Naive thymus-derived CD4-positive, alpha-beta T cell (primary cell): ENCODE data around the gene ARHGEF19. TPM values are rescaled to one million over a fixed set of nuclear protein-coding genes. Genes with fewer than 3 reads are reported as not detected.

Source experiments
- ATAC-seq: fragments of 150-1000 bp; cut with Tn5 transposase; 2 replicates; pipeline ENCODE4 v1.10.0; 2021; ENCODE audit warnings: mild to moderate bottlenecking, moderate library complexity
- CTCF ChIA-PET: fragments of 350-600 bp; sonication (Branson Sonifier 250); formaldehyde crosslinking; loops from one replicate; lab custom pipeline; 2021; ENCODE audit warnings: antibody characterized with exemption; lab: Charles Lee
- POLR2A ChIA-PET: fragments of 350-600 bp; sonication (Branson Sonifier 250); formaldehyde crosslinking; loops from one replicate; lab custom pipeline; 2021; ENCODE audit warnings: antibody characterized with exemption, inconsistent platforms; lab: Charles Lee
- DNase-seq, 9 donors: peaks; one replicate each; pipeline versions ENCODE4 v3.0.0 to v3.0.0-alpha.2; 2020 to 2022; ENCODE audit warnings: mixed read lengths in 1 of 9
- H3K27ac ChIP-seq: one replicate; pipeline ENCODE4 v1.7.0; 2013; ENCODE audit warnings: mild to moderate bottlenecking, low read depth, low read length, moderate library complexity
- H3K27me3 ChIP-seq, 2 donors: one replicate each; pipeline ENCODE4 v1.7.0; 2013; ENCODE audit warnings: low read length in 2 of 2, mild to moderate bottlenecking in 2 of 2, moderate library complexity in 2 of 2; ENCODE audit not compliant: control insufficient read depth in 2 of 2, insufficient read depth in 2 of 2
- H3K36me3 ChIP-seq, 3 experiments: 1 replicate in 2 of 3; 2 replicates in 1 of 3; pipeline ENCODE4 v1.7.0; 2013; ENCODE audit warnings: low read length in 3 of 3, mild to moderate bottlenecking in 3 of 3, moderate library complexity in 1 of 3; ENCODE audit not compliant: insufficient read depth in 3 of 3, control insufficient read depth in 2 of 3
- H3K4me1 ChIP-seq, 2 donors: one replicate each; pipeline ENCODE4 v1.7.0; 2013; ENCODE audit warnings: low read length in 2 of 2, mild to moderate bottlenecking in 2 of 2, moderate library complexity in 1 of 2; ENCODE audit not compliant: control insufficient read depth in 2 of 2, insufficient read depth in 2 of 2
- H3K4me3 ChIP-seq: 2 replicates; pipeline ENCODE4 v1.7.0; 2013; ENCODE audit warnings: mild to moderate bottlenecking, low read length
- H3K9me3 ChIP-seq, 3 experiments: 1 replicate in 2 of 3; 2 replicates in 1 of 3; pipeline ENCODE4 v1.7.0; 2013; ENCODE audit warnings: low read length in 3 of 3; ENCODE audit not compliant: control insufficient read depth in 2 of 3
- H3K27ac Mint-ChIP-seq, 9 donors: one replicate each; pipeline ENCODE4 v1.8.0; 2020 to 2022; ENCODE audit warnings: mixed read lengths in 9 of 9, mild to moderate bottlenecking in 8 of 9, moderate library complexity in 5 of 9, inconsistent platforms in 2 of 9
- H3K27me3 Mint-ChIP-seq, 5 donors: one replicate each; pipeline ENCODE4 v1.8.0; 2021 to 2022; ENCODE audit warnings: mixed read lengths in 5 of 5, mild to moderate bottlenecking in 1 of 5
- H3K36me3 Mint-ChIP-seq, 5 donors: one replicate each; pipeline ENCODE4 v1.8.0; 2020 to 2022; ENCODE audit warnings: mixed read lengths in 5 of 5, mild to moderate bottlenecking in 3 of 5, inconsistent platforms in 1 of 5
- H3K4me1 Mint-ChIP-seq, 7 donors: one replicate each; pipeline ENCODE4 v1.8.0; 2020 to 2022; ENCODE audit warnings: mixed read lengths in 7 of 7, mild to moderate bottlenecking in 3 of 7, inconsistent platforms in 1 of 7
- H3K4me3 Mint-ChIP-seq, 10 donors: one replicate each; pipeline ENCODE4 v1.8.0; 2020 to 2022; ENCODE audit warnings: mild to moderate bottlenecking in 10 of 10, mixed read lengths in 10 of 10, moderate library complexity in 6 of 10, inconsistent platforms in 2 of 10
- H3K9me3 Mint-ChIP-seq, 11 donors: one replicate each; pipeline ENCODE4 v1.8.0; 2020 to 2022; ENCODE audit warnings: mixed read lengths in 11 of 11, mild to moderate bottlenecking in 4 of 11, inconsistent platforms in 1 of 11, moderate library complexity in 1 of 11
- intact Hi-C, 2 donors: fragments of 100-400 bp; cut with micrococcal nuclease; formaldehyde crosslinking; loops; one replicate each; pipeline ENCODE4 v1.15.1; 2023
- polyA plus RNA-seq, 2 donors: library from polyadenylated mRNA; unstranded; fragments of 300-500 nt; fragmentation: Illumina TruSeq; gene quantifications; one replicate each; pipeline ENCODE4 v1.2.3, GENCODE V29; 2021
- total RNA-seq, 6 experiments: library from RNA in 5 of 6; stranded (reverse) in 5 of 6; gene quantifications; 1 replicate in 5 of 6; 2 replicates in 1 of 6; pipeline ENCODE4 v1.2.3 and lab custom pipeline; 2021 to 2026

Gene ARHGEF19
- total and polyA plus RNA-seq, 7 experiments from 2014 or later = 5.1 to 12.4 (median 9.1) TPM

GRCh38 chr1:16256478-16256877, 44.0 kb upstream of the ARHGEF19 start:
- CTCF ChIA-PET = no interaction called here
- H3K27me3 Mint-ChIP-seq = no peaks in the 10 kb centered on the region

GRCh38 chr1:16254263-16254928, 41.9 kb upstream of the ARHGEF19 start:
- ATAC-seq (no peak), DNase-seq (no peak)
- Histone ChIP-seq H3K27ac (no peak overlapping the region), H3K4me3 (no peak overlapping the region), H3K9me3 (no peaks in the 10 kb centered on the region), H3K27me3 (no peaks in the 10 kb centered on the region), H3K36me3 (peaks cover 0 to 60% (median 6%) of the 10 kb centered on the region in 3 experiments), H3K4me1 (peaks cover 0 to 5% of the 10 kb centered on the region in 2 donors)
- ChIA-PET POLR2A (no interaction called here), CTCF (interaction anchor here (0.7 kb wide), 1 partner anchor 61 kb away, joined by 3 read pairs; no protein-coding TSS in a partner anchor)
- H3K36me3 Mint-ChIP-seq = peaks cover 0 to 24% (median 15%) of the 10 kb centered on the region in 5 donors
- intact Hi-C loops = no loop called here
- no peaks in the 10 kb centered on the region for H3K9me3 Mint-ChIP-seq
- H3K4me1 Mint-ChIP-seq = peaks cover 7 to 27% (median 9%) of the 10 kb centered on the region in 7 donors
- H3K27ac Mint-ChIP-seq = peak overlapping the region in 5 of 9 donors; percentile 32 to 77 (median 41)
- no peak overlapping the region for H3K4me3 Mint-ChIP-seq
- no peaks in the 10 kb centered on the region for H3K27me3 Mint-ChIP-seq

More at GRCh38 chr1:16256478-16256877, 44.0 kb upstream of the ARHGEF19 start:
- intact Hi-C loops = no loop called here
- no peaks in the 10 kb centered on the region for H3K9me3 Mint-ChIP-seq
- ATAC-seq (no peak), DNase-seq (no peak)
- H3K4me3 Mint-ChIP-seq = no peak overlapping the region
- Histone ChIP-seq H3K36me3 (peaks cover 0 to 49% (median 6%) of the 10 kb centered on the region in 3 experiments), H3K4me1 (no peaks in the 10 kb centered on the region), H3K4me3 (no peak overlapping the region), H3K9me3 (no peaks in the 10 kb centered on the region), H3K27ac (no peak overlapping the region), H3K27me3 (no peaks in the 10 kb centered on the region)
- H3K4me1 Mint-ChIP-seq = peaks cover 0 to 18% (median 0%) of the 10 kb centered on the region in 7 donors
- peaks cover 0 to 24% (median 12%) of the 10 kb centered on the region in 5 donors for H3K36me3 Mint-ChIP-seq
- H3K27ac Mint-ChIP-seq = peak overlapping the region in 2 of 9 donors; percentile 62 to 69
- POLR2A ChIA-PET = no interaction called here

GRCh38 chr1:16253332-16253922, 41.0 kb upstream of the ARHGEF19 start:
- no peak for DNase-seq
- Mint-ChIP-seq H3K36me3 (peaks cover 0 to 24% (median 18%) of the 10 kb centered on the region in 5 donors), H3K4me1 (peaks cover 12 to 37% (median 19%) of the 10 kb centered on the region in 7 donors), H3K27ac (no peak overlapping the region), H3K4me3 (no peak overlapping the region), H3K9me3 (no peaks in the 10 kb centered on the region), H3K27me3 (no peaks in the 10 kb centered on the region)
- intact Hi-C loops = no loop called here
- no peak overlapping the region for H3K4me3 ChIP-seq
- H3K27ac ChIP-seq = no peak overlapping the region
- no peak for ATAC-seq
- no peaks in the 10 kb centered on the region for H3K27me3 ChIP-seq
- peaks cover 0 to 63% (median 6%) of the 10 kb centered on the region in 3 experiments for H3K36me3 ChIP-seq
- POLR2A ChIA-PET = no interaction called here
- CTCF ChIA-PET = no interaction called here
- H3K9me3 ChIP-seq = no peaks in the 10 kb centered on the region
- H3K4me1 ChIP-seq = peaks cover 0 to 5% of the 10 kb centered on the region in 2 donors

GRCh38 chr1:16252912-16253311, 40.5 kb upstream of the ARHGEF19 start:
- no peak for ATAC-seq
- no peak overlapping the region for H3K4me3 Mint-ChIP-seq
- CTCF ChIA-PET = no interaction called here

GRCh38 chr1:16251381-16251780, 38.9 kb upstream of the ARHGEF19 start:
- Histone ChIP-seq H3K4me1 (peaks cover 0 to 5% of the 10 kb centered on the region in 2 donors), H3K4me3 (no peak overlapping the region), H3K9me3 (no peaks in the 10 kb centered on the region), H3K27ac (no peak overlapping the region), H3K27me3 (no peaks in the 10 kb centered on the region), H3K36me3 (peaks cover 0 to 77% (median 4%) of the 10 kb centered on the region in 3 experiments)
- intact Hi-C loops = no loop called here
- ChIA-PET CTCF (no interaction called here), POLR2A (interaction anchor here (0.7 kb wide), 1 partner anchor 95 kb away, joined by 3 read pairs; no protein-coding TSS in a partner anchor)
- ATAC-seq = no peak
- no peaks in the 10 kb centered on the region for H3K9me3 Mint-ChIP-seq
- peaks cover 0 to 28% (median 18%) of the 10 kb centered on the region in 5 donors for H3K36me3 Mint-ChIP-seq
- H3K4me1 Mint-ChIP-seq = peaks cover 12 to 41% (median 20%) of the 10 kb centered on the region in 7 donors
- no peak overlapping the region for H3K4me3 Mint-ChIP-seq
- DNase-seq = no peak
- no peak overlapping the region for H3K27ac Mint-ChIP-seq
- no peaks in the 10 kb centered on the region for H3K27me3 Mint-ChIP-seq

More at GRCh38 chr1:16252912-16253311, 40.5 kb upstream of the ARHGEF19 start:
- Mint-ChIP-seq H3K4me1 (peaks cover 12 to 38% (median 20%) of the 10 kb centered on the region in 7 donors), H3K27me3 (no peaks in the 10 kb centered on the region), H3K27ac (peak overlapping the region in 3 of 9 donors; percentile 42 to 59 (median 58)), H3K9me3 (no peaks in the 10 kb centered on the region), H3K36me3 (peaks cover 0 to 24% (median 18%) of the 10 kb centered on the region in 5 donors)
- Histone ChIP-seq H3K4me3 (no peak overlapping the region), H3K27ac (no peak overlapping the region), H3K9me3 (no peaks in the 10 kb centered on the region), H3K4me1 (peaks cover 0 to 5% of the 10 kb centered on the region in 2 donors), H3K36me3 (peaks cover 0 to 68% (median 6%) of the 10 kb centered on the region in 3 experiments), H3K27me3 (no peaks in the 10 kb centered on the region)
- POLR2A ChIA-PET = no interaction called here
- no peak for DNase-seq
- intact Hi-C loops = no loop called here

GRCh38 chr1:16250524-16251251, 38.2 kb upstream of the ARHGEF19 start:
- H3K27ac Mint-ChIP-seq = peak overlapping the region in 5 of 9 donors; percentile 32 to 74 (median 41)
- no peak overlapping the region for H3K4me3 Mint-ChIP-seq
- Histone ChIP-seq H3K9me3 (no peaks in the 10 kb centered on the region), H3K27ac (no peak overlapping the region), H3K36me3 (peaks cover 0 to 70% (median 4%) of the 10 kb centered on the region in 3 experiments), H3K4me3 (no peak overlapping the region), H3K4me1 (peaks cover 0 to 5% of the 10 kb centered on the region in 2 donors), H3K27me3 (no peaks in the 10 kb centered on the region)
- DNase-seq = no peak
- H3K27me3 Mint-ChIP-seq = no peaks in the 10 kb centered on the region
- H3K36me3 Mint-ChIP-seq = peaks cover 0 to 24% (median 15%) of the 10 kb centered on the region in 5 donors
- no peak for ATAC-seq
- H3K4me1 Mint-ChIP-seq = peaks cover 12 to 41% (median 20%) of the 10 kb centered on the region in 7 donors
- CTCF ChIA-PET = no interaction called here
- intact Hi-C loops = no loop called here
- POLR2A ChIA-PET = interaction anchor here (0.7 kb wide), 1 partner anchor 94 kb away, joined by 3 read pairs; no protein-coding TSS in a partner anchor
- H3K9me3 Mint-ChIP-seq = no peaks in the 10 kb centered on the region
